Prostate gland (tissue), 2 donors: Measurements from ENCODE around the gene MICAL3. TPM values are rescaled to one million over a fixed set of nuclear protein-coding genes. Genes with fewer than 3 reads are reported as not detected.

Source experiments
- DNase-seq: peaks from one replicate; pipeline ENCODE4 v3.0.0-alpha.2; 2019; ENCODE audit warnings: low spot score
- H3K27ac ChIP-seq, 2 donors: fragments of 200-600 bp; sonication (generic); 2 replicates each; pipeline ENCODE4 v1.5.1; 2017 to 2019
- H3K27me3 ChIP-seq: fragments of 200-600 bp; sonication (generic); replicated peaks from 2 replicates; pipeline ENCODE4 v1.5.1; 2019; ENCODE audit not compliant: insufficient read depth
- H3K36me3 ChIP-seq, 2 donors: fragments of 200-600 bp; sonication (generic); 1 replicate in 1 of 2; 2 replicates in 1 of 2; pipeline versions ENCODE4 v1.5.1 to v1.8.1; 2017 to 2019
- H3K4me1 ChIP-seq: fragments of 200-600 bp; sonication (generic); replicated peaks from 2 replicates; pipeline ENCODE4 v1.5.1; 2019
- H3K4me3 ChIP-seq, 2 donors: fragments of 200-600 bp; sonication (generic); 2 replicates each; pipeline ENCODE4 v1.5.1; 2017 to 2019
- H3K9me3 ChIP-seq: fragments of 200-600 bp; sonication (generic); 2 replicates; pipeline ENCODE4 v1.5.1; 2017
- CTCF ChIP-seq, 4 experiments: fragments of 200-600 bp in 2 of 4; fragments of 450-650 bp in 2 of 4; sonication (generic) in 2 of 4; IDR thresholded peaks; 1 replicate in 3 of 4; 2 replicates in 1 of 4; pipeline ENCODE4 v1.5.1; 2016 to 2019; ENCODE audit warnings: antibody characterized with exemption in 4 of 4, mild to moderate bottlenecking in 2 of 4, moderate library complexity in 2 of 4
- POLR2A ChIP-seq: fragments of 450-650 bp; IDR thresholded peaks from one replicate; pipeline ENCODE4 v1.6.1; 2016; ENCODE audit warnings: antibody characterized with exemption, mild to moderate bottlenecking
- POLR2AphosphoS5 ChIP-seq: sonication (generic); formaldehyde crosslinking; IDR thresholded peaks from one replicate; pipeline ENCODE4 v1.6.1; 2017; ENCODE audit warnings: antibody characterized with exemption
- WGBS: methylation state at CpG from one replicate; pipeline ENCODE4 v1.1.5; 2018; 5-methylcytosine and 5-hydroxymethylcytosine counted together
- intact Hi-C: fragments of 100-400 bp; cut with DNase I; formaldehyde crosslinking; loops from one replicate; pipeline ENCODE4 v1.14.2; 2022
- total RNA-seq, 2 donors: library from RNA; depleted of rRNA; stranded (reverse); fragments of >200 nt; gene quantifications; one replicate each; pipeline ENCODE4 v1.1.0, GENCODE V29; 2016

Gene MICAL3
- total RNA-seq, 2 donors from 2014 or later = 58.6 to 78.7 TPM

- intact Hi-C loops = no loop called here
- H3K4me3 ChIP-seq = peak overlapping the region in 1 of 2 donors; percentile 15
- WGBS = 53% methylated on average over 14 of the region's 14 CpGs
- H3K9me3 ChIP-seq = no peaks in the 10 kb centered on the region
- peaks cover 12% of the 10 kb centered on the region for H3K4me1 ChIP-seq
- no peaks in the 10 kb centered on the region for H3K27me3 ChIP-seq
- no peaks in the 10 kb centered on the region for H3K36me3 ChIP-seq
- peak overlapping the region; percentile 63 to 84 for H3K27ac ChIP-seq
- TF ChIP-seq POLR2AphosphoS5 (peak; percentile 76), POLR2A (no peak), CTCF (IDR thresholded peaks at IDR 0.05) (peak in 2 of 4 experiments; percentile 16 to 39)
- DNase-seq = peak; percentile 62
These were observed 46.4 kb upstream of the MICAL3 start for GRCh38 chr22:18070556-18071306.

GRCh38 chr22:18070041-18070440 is 45.7 kb upstream of the MICAL3 start:
- no peak for DNase-seq
- 90% methylated on average over 4 of the region's 4 CpGs for WGBS
- H3K36me3 ChIP-seq = no peaks in the 10 kb centered on the region
- H3K4me1 ChIP-seq = peaks cover 11% of the 10 kb centered on the region
- TF ChIP-seq POLR2A (no peak), CTCF (IDR thresholded peaks at IDR 0.05) (no peak), POLR2AphosphoS5 (no peak)
- H3K27ac ChIP-seq = peak overlapping the region; percentile 63 to 84
- intact Hi-C loops = no loop called here
- H3K9me3 ChIP-seq = no peaks in the 10 kb centered on the region
- no peaks in the 10 kb centered on the region for H3K27me3 ChIP-seq
- no peak overlapping the region for H3K4me3 ChIP-seq

- no peaks in the 10 kb centered on the region for H3K36me3 ChIP-seq
- TF ChIP-seq POLR2AphosphoS5 (peak; percentile 3), POLR2A (no peak)
- H3K4me3 ChIP-seq = no peak overlapping the region
- peak overlapping the region; percentile 84 to 86 for H3K27ac ChIP-seq
- H3K9me3 ChIP-seq = no peaks in the 10 kb centered on the region
- H3K4me1 ChIP-seq = peaks cover 11% of the 10 kb centered on the region
- 47% methylated on average over 2 of the region's 2 CpGs for WGBS
- no peak for DNase-seq
- H3K27me3 ChIP-seq = no peaks in the 10 kb centered on the region
- intact Hi-C loops = loop anchor here (2.0 kb wide), 1 partner anchor 44 kb away; the partner anchor contains the start of gene MICAL3
These were observed 44.7 kb upstream of the MICAL3 start for GRCh38 chr22:18069041-18069440.

- Histone ChIP-seq H3K4me3 (no peak overlapping the region), H3K9me3 (no peaks in the 10 kb centered on the region), H3K27me3 (no peaks in the 10 kb centered on the region), H3K36me3 (no peaks in the 10 kb centered on the region), H3K27ac (peak overlapping the region; percentile 84 to 86), H3K4me1 (peaks cover 11% of the 10 kb centered on the region)
- intact Hi-C loops = loop anchor here (2.0 kb wide), 1 partner anchor 44 kb away; the partner anchor contains the start of gene MICAL3
- TF ChIP-seq POLR2AphosphoS5 (peak; percentile 67), CTCF (IDR thresholded peaks at IDR 0.05) (no peak)
- no peak for DNase-seq
- 39% methylated on average over 3 of the region's 3 CpGs for WGBS
These were observed 44.1 kb upstream of the MICAL3 start for GRCh38 chr22:18068381-18068988.

- intact Hi-C loops = loop anchor here (2.0 kb wide), 1 partner anchor 43 kb away; the partner anchor contains the start of gene MICAL3
- no peaks in the 10 kb centered on the region for H3K36me3 ChIP-seq
- H3K4me1 ChIP-seq = peaks cover 11% of the 10 kb centered on the region
- H3K9me3 ChIP-seq = no peaks in the 10 kb centered on the region
- no peak for DNase-seq
- TF ChIP-seq POLR2AphosphoS5 (no peak), CTCF (IDR thresholded peaks at IDR 0.05) (no peak), POLR2A (no peak)
- 34% methylated on average over 14 of the region's 14 CpGs for WGBS
- peak overlapping the region; percentile 84 to 86 for H3K27ac ChIP-seq
- H3K27me3 ChIP-seq = no peaks in the 10 kb centered on the region
- H3K4me3 ChIP-seq = no peak overlapping the region
These were observed 43.4 kb upstream of the MICAL3 start for GRCh38 chr22:18067548-18068341.
